ENCODE data around the gene ALKBH7.

ALKBH7 gene

GRCh38 chr19:6402058-6402457, 29.5 kb downstream of the ALKBH7 start:
- DNase-seq, result no peak

- DNase-seq, result no peak
Observed at GRCh38 chr19:6402837-6403608, 30.4 kb downstream of the ALKBH7 start.

- no peak for DNase-seq
Observed at GRCh38 chr19:6406401-6406800, 33.8 kb downstream of the ALKBH7 start.

- DNase-seq, result no peak
Observed at GRCh38 chr19:6409346-6409745, 36.8 kb downstream of the ALKBH7 start.

GRCh38 chr19:6412061-6412446, 39.5 kb downstream of the ALKBH7 start:
- no peak for DNase-seq

GRCh38 chr19:6412447-6413091, 40.0 kb downstream of the ALKBH7 start:
- peak; percentile 58 to 67 for DNase-seq

GRCh38 chr19:6413291-6413690, 40.7 kb downstream of the ALKBH7 start:
- DNase-seq, result no peak

GRCh38 chr19:6413721-6414643, 41.4 kb downstream of the ALKBH7 start:
- no peak for DNase-seq

GRCh38 chr19:6414793-6415590, 42.4 kb downstream of the ALKBH7 start:
- DNase-seq, result no peak

- no peak for DNase-seq
Observed at GRCh38 chr19:6415591-6416190, 43.1 kb downstream of the ALKBH7 start.

- no peak for DNase-seq
Observed at GRCh38 chr19:6416658-6417405, 44.2 kb downstream of the ALKBH7 start.

GRCh38 chr19:6417713-6418561, 45.3 kb downstream of the ALKBH7 start:
- DNase-seq, result no peak

GRCh38 chr19:6418562-6418932, 46.0 kb downstream of the ALKBH7 start:
- no peak for DNase-seq

- DNase-seq, result no peak
Observed at GRCh38 chr19:6421075-6422014, 48.8 kb downstream of the ALKBH7 start.

GRCh38 chr19:6423499-6424194, 51.1 kb downstream of the ALKBH7 start:
- DNase-seq, result peak; percentile 36 to 59

GRCh38 chr19:6424195-6424938, 51.8 kb downstream of the ALKBH7 start, which contains the start of gene KHSRP:
Gene KHSRP (minus strand): TSS chr19:6424811. CDS start chr19:6424701, 110 bp downstream.
- peak in 1 of 2 experiments; percentile 20 for DNase-seq

Data from activated CD4-positive, alpha-beta T cell treated with anti-CD3 and anti-CD28 coated beads, Interleukin-2, amount 50 U/mL, for 48 hours (primary cell).